ENCODE data around the gene KSR2.

Gene KSR2

GRCh38 chr12:117662620-117663395 lies 306.0 kb downstream of the KSR2 start:
- Histone ChIP-seq H3K27ac (ENCODE audit: low read length) (no peak overlapping the region), H3K79me2 (ENCODE audit: low read length) (no peaks in the 10 kb centered on the region), H3K27me3 (ENCODE audit: low read depth, low read length) (peaks cover 31% of the 10 kb centered on the region), H2AFZ (ENCODE audit: low read depth, low read length) (no peak overlapping the region), H3K36me3 (replicated peaks; ENCODE audit: low read depth, low read length) (no peaks in the 10 kb centered on the region), H3K4me1 (ENCODE audit: low read length) (no peaks in the 10 kb centered on the region), H4K20me1 (ENCODE audit: insufficient read depth, low read length) (no peaks in the 10 kb centered on the region), H3K4me3 (ENCODE audit: low read length) (no peak overlapping the region), H3K9me3 (ENCODE audit: insufficient read depth, low read length) (no peaks in the 10 kb centered on the region), H3K4me2 (ENCODE audit: low read length) (no peak overlapping the region), H3K9ac (ENCODE audit: low read length) (no peak overlapping the region)
- TF ChIP-seq CTCF (IDR thresholded peaks at IDR 0.05; ENCODE audit: low read depth, low read length) (no peak), EZH2phosphoT487 (IDR thresholded peaks at IDR 0.05; ENCODE audit: low read depth) (no peak)

- Histone ChIP-seq H2AFZ (ENCODE audit: low read depth, low read length) (no peak overlapping the region), H3K4me2 (ENCODE audit: low read length) (no peak overlapping the region), H4K20me1 (ENCODE audit: insufficient read depth, low read length) (no peaks in the 10 kb centered on the region), H3K27me3 (ENCODE audit: low read depth, low read length) (peaks cover 37% of the 10 kb centered on the region), H3K9me3 (ENCODE audit: insufficient read depth, low read length) (no peaks in the 10 kb centered on the region), H3K4me3 (ENCODE audit: low read length) (no peak overlapping the region), H3K36me3 (replicated peaks; ENCODE audit: low read depth, low read length) (no peaks in the 10 kb centered on the region), H3K79me2 (ENCODE audit: low read length) (no peaks in the 10 kb centered on the region), H3K27ac (ENCODE audit: low read length) (no peak overlapping the region), H3K4me1 (ENCODE audit: low read length) (no peaks in the 10 kb centered on the region), H3K9ac (ENCODE audit: low read length) (no peak overlapping the region)
- TF ChIP-seq EZH2phosphoT487 (IDR thresholded peaks at IDR 0.05; ENCODE audit: low read depth) (no peak), CTCF (IDR thresholded peaks at IDR 0.05; ENCODE audit: low read depth, low read length) (no peak)
These were observed 306.6 kb downstream of the KSR2 start for GRCh38 chr12:117662220-117662619.

GRCh38 chr12:117661471-117661870 lies 307.3 kb downstream of the KSR2 start:
- H3K4me1 ChIP-seq (ENCODE audit: low read length): no peaks in the 10 kb centered on the region
- H3K27ac ChIP-seq (ENCODE audit: low read length): no peak overlapping the region
- H3K4me3 ChIP-seq (ENCODE audit: low read length): no peak overlapping the region
- no peaks in the 10 kb centered on the region for H4K20me1 ChIP-seq (ENCODE audit: insufficient read depth, low read length)
- H3K4me2 ChIP-seq (ENCODE audit: low read length): no peak overlapping the region
- no peaks in the 10 kb centered on the region for H3K79me2 ChIP-seq (ENCODE audit: low read length)
- H2AFZ ChIP-seq (ENCODE audit: low read depth, low read length): no peak overlapping the region
- H3K9ac ChIP-seq (ENCODE audit: low read length): no peak overlapping the region
- no peaks in the 10 kb centered on the region for H3K9me3 ChIP-seq (ENCODE audit: insufficient read depth, low read length)
- TF ChIP-seq EZH2phosphoT487 (IDR thresholded peaks at IDR 0.05; ENCODE audit: low read depth) (no peak), CTCF (IDR thresholded peaks at IDR 0.05; ENCODE audit: low read depth, low read length) (no peak)
- peaks cover 37% of the 10 kb centered on the region for H3K27me3 ChIP-seq (ENCODE audit: low read depth, low read length)
- H3K36me3 ChIP-seq (replicated peaks; ENCODE audit: low read depth, low read length): no peaks in the 10 kb centered on the region

GRCh38 chr12:117660896-117661295 lies 307.9 kb downstream of the KSR2 start:
- Histone ChIP-seq H3K27ac (ENCODE audit: low read length) (no peak overlapping the region), H4K20me1 (ENCODE audit: insufficient read depth, low read length) (no peaks in the 10 kb centered on the region), H2AFZ (ENCODE audit: low read depth, low read length) (no peak overlapping the region), H3K9me3 (ENCODE audit: insufficient read depth, low read length) (no peaks in the 10 kb centered on the region), H3K4me3 (ENCODE audit: low read length) (no peak overlapping the region), H3K9ac (ENCODE audit: low read length) (no peak overlapping the region), H3K36me3 (replicated peaks; ENCODE audit: low read depth, low read length) (no peaks in the 10 kb centered on the region), H3K4me2 (ENCODE audit: low read length) (no peak overlapping the region), H3K27me3 (ENCODE audit: low read depth, low read length) (peaks cover 37% of the 10 kb centered on the region), H3K79me2 (ENCODE audit: low read length) (no peaks in the 10 kb centered on the region), H3K4me1 (ENCODE audit: low read length) (no peaks in the 10 kb centered on the region)
- no peak for TF ChIP-seq EZH2phosphoT487 (IDR thresholded peaks at IDR 0.05; ENCODE audit: low read depth)
- TF ChIP-seq CTCF (IDR thresholded peaks at IDR 0.05; ENCODE audit: low read depth, low read length): no peak

All from OCI-LY3 (cell line).